Mammary epithelial cell (primary cell): ENCODE data around the gene HIVEP3.

Experiments
- EZH2 ChIP-seq: IDR thresholded peaks from 2 replicates; pipeline ENCODE4 v1.6.1; 2012; ENCODE audit warnings: low read length, inconsistent platforms, borderline replicate concordance
- TF ChIP-seq, protein P1 (sequence below), 2 donors: IDR thresholded peaks in 1 of 2; conservative IDR thresholded peaks in 1 of 2; 2 replicates each; pipeline ENCODE4 v1.5.1; 2011 to 2012; ENCODE audit warnings: inconsistent platforms in 2 of 2, low read length in 2 of 2, mild to moderate bottlenecking in 2 of 2, control low read depth in 1 of 2, low read depth in 1 of 2; ENCODE audit not compliant: insufficient read depth in 1 of 2; ENCODE audit errors: extremely low read depth in 1 of 2

DNA sequence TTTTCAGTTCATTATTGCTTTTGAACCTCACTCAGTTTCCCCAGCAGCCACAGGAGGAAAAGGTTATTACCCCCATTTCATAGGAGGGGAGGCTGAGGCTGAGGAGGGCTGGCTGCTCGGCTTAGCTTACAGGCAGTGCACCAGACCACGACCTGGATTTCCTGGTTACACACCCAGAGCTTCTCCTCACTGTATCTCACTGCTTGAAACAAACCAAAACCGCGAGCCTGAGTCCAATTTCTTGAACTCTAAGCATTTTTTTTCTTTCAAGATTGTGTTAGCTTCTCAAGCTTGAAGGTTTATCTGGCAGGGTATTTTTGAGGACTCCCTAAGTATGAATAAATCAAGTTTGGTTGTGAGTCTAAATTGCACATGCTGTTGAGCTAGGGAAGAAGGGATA lies 245.3 kb downstream of the HIVEP3 start:
- no peak for TF ChIP-seq EZH2
- TF ChIP-seq, protein P1, sequence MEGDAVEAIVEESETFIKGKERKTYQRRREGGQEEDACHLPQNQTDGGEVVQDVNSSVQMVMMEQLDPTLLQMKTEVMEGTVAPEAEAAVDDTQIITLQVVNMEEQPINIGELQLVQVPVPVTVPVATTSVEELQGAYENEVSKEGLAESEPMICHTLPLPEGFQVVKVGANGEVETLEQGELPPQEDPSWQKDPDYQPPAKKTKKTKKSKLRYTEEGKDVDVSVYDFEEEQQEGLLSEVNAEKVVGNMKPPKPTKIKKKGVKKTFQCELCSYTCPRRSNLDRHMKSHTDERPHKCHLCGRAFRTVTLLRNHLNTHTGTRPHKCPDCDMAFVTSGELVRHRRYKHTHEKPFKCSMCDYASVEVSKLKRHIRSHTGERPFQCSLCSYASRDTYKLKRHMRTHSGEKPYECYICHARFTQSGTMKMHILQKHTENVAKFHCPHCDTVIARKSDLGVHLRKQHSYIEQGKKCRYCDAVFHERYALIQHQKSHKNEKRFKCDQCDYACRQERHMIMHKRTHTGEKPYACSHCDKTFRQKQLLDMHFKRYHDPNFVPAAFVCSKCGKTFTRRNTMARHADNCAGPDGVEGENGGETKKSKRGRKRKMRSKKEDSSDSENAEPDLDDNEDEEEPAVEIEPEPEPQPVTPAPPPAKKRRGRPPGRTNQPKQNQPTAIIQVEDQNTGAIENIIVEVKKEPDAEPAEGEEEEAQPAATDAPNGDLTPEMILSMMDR (conservative IDR thresholded peaks at IDR 0.05 in 1 of 2, IDR thresholded peaks at IDR 0.05 in 1 of 2; ENCODE audit: extremely low read depth in 1 of 2, insufficient read depth in 1 of 2, low read depth in 1 of 2, low read length in 2 of 2), result no peak
